NCI-H748 (cell line): ENCODE measurements around the gene RSPH1.
A peak's percentile ranks its signal among the peaks of the same experiment; 100 is the strongest.

ENCODE experiments used
- DNase-seq: peaks from one replicate; lab custom pipeline; 2025; ENCODE audit not compliant: unreplicated experiment; lab: John Stamatoyannopoulos, UW

Gene RSPH1

GRCh38 chr21:42532466-42533181 is 36.6 kb upstream of the RSPH1 start:
- DNase-seq: no peak

GRCh38 chr21:42531771-42532170 is 35.7 kb upstream of the RSPH1 start:
- no peak for DNase-seq

- no peak for DNase-seq
Observed at GRCh38 chr21:42530167-42530518, 34.1 kb upstream of the RSPH1 start.

DNA sequence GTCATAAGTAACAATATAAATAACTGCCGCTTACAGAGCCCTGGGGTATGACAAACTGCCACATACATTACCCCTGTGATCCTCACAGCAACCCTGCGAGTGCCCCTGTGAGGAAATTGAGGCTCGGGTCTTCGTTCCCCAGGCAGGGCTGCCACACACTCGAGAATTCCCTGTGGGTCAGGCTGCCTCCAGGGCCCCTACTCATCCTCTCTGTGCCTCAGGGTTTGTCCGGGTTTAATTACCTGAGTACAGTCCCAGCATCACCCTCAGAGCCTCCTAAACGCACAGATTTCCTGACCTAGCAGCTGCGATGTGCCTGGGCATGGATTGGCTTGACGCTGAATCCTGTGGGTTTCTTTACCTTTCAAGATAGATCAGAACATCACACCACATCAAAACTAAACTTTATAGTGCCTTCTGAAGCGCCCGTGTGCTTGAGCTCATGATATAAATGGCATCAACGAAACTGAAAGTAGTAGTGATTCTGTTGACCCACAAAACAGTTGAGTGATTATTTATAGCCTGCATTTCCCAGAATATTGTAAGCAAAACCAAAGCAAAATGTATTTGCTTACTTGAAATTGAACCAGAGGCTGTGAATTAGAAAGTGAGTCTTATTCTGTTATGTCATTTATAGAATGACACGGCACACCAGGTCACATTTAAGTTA is 31.6 kb upstream of the RSPH1 start:
- DNase-seq: no peak

- no peak for DNase-seq
Observed at GRCh38 chr21:42527127-42527488, 31.1 kb upstream of the RSPH1 start.

DNA sequence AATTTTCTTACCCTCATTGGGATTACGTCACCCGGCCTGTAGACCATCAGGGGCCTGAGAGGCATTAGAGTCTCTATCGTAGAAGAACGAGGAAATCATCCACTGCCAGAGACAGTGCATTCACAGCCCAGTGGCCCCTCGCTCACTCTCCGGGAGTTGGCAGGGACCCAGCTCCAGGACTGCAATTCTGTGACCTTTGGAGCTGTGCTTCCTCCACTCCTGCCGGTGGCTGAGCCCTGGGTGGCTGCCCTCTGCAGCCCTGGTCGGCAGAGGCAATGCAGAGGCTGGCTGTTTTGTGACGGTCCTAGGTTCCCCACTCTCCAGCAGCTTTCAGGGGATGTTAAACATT is 30.3 kb upstream of the RSPH1 start:
- peak; percentile 72 for DNase-seq

GRCh38 chr21:42525676-42526378 is 29.8 kb upstream of the RSPH1 start:
- DNase-seq: no peak

GRCh38 chr21:42525029-42525581 is 29.1 kb upstream of the RSPH1 start:
- peak; percentile 68 for DNase-seq

- peak; percentile 96 for DNase-seq
Observed at GRCh38 chr21:42524341-42525028, 28.5 kb upstream of the RSPH1 start.

GRCh38 chr21:42523941-42524340 is 27.9 kb upstream of the RSPH1 start:
- peak; percentile 95 for DNase-seq

- DNase-seq: peak; percentile 27
Observed at GRCh38 chr21:42523211-42523610, 27.2 kb upstream of the RSPH1 start.

GRCh38 chr21:42522771-42523170 is 26.7 kb upstream of the RSPH1 start:
- no peak for DNase-seq

DNA sequence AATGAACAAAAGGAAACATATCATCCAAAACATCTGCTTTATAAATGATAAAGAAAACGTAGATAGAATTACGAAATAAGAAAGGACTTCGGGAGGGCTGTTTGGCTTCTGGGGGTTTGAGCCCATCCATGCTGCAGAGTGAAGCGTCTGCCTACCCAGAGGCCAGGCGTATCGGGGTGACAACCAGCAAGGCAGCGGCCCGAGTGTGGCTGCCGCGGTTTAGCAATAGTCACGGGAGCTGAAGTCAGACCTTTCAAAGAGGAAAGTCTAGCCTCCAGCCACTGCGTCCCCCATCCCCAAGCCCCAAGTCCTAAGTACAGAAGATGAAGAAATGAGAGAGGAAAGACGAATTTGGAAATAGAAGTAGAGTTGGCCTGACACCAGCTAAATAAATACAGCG is 26.2 kb upstream of the RSPH1 start:
- DNase-seq: no peak

DNA sequence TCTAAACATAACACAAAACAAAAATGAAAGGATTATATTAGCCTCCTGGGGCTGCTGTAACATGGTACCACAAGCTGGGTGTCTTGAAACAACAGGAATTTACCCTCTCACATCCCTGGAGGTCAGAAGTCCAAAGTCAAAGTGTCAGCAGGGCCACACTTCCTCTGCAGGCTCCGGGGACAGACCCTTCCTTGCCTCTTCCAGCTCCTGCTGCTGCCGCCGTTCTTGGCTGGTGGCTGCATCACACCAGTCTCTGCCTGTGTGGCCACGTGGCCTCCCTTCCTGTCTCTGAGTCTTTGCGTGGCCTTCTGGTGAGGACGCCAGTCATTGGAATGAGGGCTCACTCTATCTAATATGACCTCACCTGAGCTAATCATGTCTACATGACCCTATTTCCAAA is 25.8 kb upstream of the RSPH1 start:
- DNase-seq: no peak

DNA sequence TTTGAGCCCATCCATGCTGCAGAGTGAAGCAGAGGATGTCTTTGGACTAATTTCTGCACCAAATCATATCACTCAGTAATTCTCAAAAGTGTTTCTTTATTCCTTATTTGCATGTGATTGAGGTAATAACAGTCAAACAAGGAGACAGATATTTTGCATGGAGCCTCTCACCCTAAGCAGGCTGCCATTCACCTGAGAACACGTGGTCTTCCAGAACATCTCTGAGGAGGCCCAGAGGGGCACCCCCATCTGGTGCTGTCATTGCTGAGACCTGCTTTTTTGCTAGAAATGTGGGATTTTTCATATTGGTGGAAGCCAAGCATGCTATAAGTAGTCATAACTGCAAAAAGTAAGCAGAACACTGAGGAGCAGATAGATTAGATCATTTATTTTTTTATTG is 25.4 kb upstream of the RSPH1 start:
- no peak for DNase-seq

DNA sequence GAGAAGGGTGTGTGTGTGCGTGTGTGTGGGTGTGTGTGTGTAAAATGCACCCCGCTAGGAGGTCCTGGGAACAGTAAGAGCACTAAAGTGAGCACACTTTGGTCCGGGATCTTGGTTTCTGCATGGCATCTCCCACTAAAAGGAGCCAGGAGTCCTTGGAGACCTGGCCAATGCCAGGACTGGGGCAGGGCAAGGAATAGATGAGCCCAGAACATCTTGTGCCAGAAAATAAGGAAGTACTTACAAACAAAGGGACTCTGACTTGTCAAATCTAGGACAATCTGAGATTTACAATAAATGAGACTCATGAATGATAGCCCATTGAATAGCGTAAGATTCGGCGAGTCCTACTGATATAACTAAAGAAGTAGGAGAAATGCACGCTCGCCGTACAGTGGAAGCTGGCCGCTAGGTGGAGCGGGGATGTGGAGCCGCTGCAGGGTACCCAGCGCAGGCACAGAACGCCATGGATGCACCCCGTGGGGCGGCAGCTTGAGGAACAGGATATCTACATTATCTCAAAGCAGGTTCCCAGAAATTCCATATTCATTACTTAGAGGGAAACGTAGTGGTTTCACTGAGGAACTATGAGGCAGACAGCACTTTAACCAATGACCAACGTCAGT is 24.7 kb upstream of the RSPH1 start:
- no peak for DNase-seq

DNA sequence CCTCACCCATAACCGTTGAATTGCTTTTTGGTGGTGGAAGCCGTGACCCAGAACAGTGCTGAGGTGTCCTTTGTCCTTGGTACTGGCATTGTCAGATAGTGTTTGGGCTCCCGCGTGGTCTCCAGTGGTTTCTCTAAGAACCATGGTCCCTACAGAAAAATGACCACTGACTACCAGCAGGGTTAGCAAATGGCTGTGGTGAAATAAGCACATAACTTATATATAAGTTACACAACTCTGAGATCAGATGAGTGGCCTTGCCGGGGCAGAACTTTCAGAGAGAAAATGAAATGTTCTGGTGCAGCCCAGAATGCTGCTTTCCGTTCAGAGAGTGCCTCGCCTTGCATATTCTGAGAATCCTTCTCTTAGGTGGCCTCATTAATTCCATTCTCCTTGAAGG is 22.6 kb upstream of the RSPH1 start:
- DNase-seq: no peak

DNA sequence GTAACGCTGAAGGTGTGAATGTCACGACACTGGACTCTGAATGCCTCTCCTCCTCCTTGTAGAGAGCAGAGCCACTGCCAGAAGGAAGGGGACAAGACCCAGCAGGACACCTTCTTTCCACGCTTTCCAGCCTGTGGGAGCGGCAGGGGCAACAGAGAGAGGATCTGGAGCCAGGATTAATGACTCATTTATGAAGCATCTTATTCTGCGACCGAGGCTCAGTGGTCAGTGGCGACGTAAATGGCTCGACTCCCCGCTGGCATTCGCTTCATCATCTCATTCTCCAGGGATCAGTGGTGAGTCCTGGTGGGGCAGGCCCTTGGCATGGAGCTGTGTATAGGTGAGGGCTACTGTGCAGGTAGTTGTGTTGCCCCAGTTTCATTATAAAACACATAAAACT is 22.2 kb upstream of the RSPH1 start:
- DNase-seq: no peak

DNA sequence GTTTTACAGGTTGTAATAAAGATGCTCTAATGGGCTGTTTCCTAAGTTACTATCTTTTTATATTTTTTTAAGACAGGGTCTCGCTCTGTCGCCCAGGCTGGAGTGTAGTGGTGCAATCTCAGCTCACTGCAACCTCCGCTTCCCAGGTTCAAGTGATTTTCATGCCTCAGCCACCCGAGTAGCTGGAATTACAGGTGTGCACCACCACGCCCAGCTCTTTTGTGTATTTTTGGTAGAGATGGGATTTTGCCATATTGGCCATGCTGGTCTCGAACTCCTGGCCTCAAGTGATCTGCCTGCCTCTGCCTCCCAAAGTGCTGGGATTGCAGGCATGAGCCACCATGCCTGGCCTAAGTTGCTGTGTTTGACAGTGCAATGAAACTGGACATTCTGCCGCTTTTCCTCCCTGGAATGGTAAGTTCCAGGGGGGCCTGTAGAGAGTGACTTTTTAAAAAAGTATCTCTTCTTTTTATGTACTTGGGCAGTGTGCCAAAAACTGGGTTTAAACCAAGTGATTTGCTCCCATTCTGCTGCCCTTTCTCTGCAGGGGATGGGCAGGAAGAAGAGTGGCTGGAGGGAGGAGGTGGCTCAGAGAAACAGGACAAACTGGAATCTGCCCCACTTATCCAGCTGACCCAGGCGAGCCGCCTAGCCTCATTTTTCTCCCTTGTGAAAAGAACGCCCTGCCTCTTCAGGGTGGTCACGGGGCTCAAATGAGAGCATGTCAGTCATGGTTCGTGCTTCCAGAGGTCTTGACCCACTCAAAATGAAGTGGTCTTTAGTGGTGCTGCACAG is 19.9 kb upstream of the RSPH1 start:
- DNase-seq: peak; percentile 95

- DNase-seq: peak; percentile 54
Observed at GRCh38 chr21:42514883-42515228, 18.8 kb upstream of the RSPH1 start.
